Effector memory CD4-positive, alpha-beta T cell (primary cell): ENCODE data around the gene FCER1A.

Experiments used
- DNase-seq, 3 donors: peaks; one replicate each; pipeline ENCODE4 v3.0.0-alpha.2; 2020
- H3K27ac ChIP-seq: 2 replicates; pipeline ENCODE4 v1.7.0; 2013; ENCODE audit warnings: mild to moderate bottlenecking, low read length, moderate library complexity; ENCODE audit not compliant: insufficient read depth, poor library complexity, severe bottlenecking
- H3K27me3 ChIP-seq: replicated peaks from 2 replicates; pipeline ENCODE4 v1.7.0; 2013; ENCODE audit warnings: mild to moderate bottlenecking, low read length; ENCODE audit not compliant: insufficient read depth, control insufficient read depth, poor library complexity, severe bottlenecking
- H3K36me3 ChIP-seq: 2 replicates; pipeline ENCODE4 v1.7.0; 2013; ENCODE audit warnings: mild to moderate bottlenecking, low read length, moderate library complexity; ENCODE audit not compliant: control insufficient read depth, insufficient read depth
- H3K4me1 ChIP-seq: 2 replicates; pipeline ENCODE4 v1.7.0; 2013; ENCODE audit warnings: low read length, mild to moderate bottlenecking; ENCODE audit not compliant: control insufficient read depth, insufficient read depth, poor library complexity, severe bottlenecking
- H3K4me3 ChIP-seq: 2 replicates; pipeline ENCODE4 v1.7.0; 2013; ENCODE audit warnings: low read length, low read depth, mild to moderate bottlenecking; ENCODE audit not compliant: insufficient read depth, poor library complexity, severe bottlenecking
- H3K9me3 ChIP-seq: 2 replicates; pipeline ENCODE4 v1.7.0; 2013; ENCODE audit warnings: mild to moderate bottlenecking, low read length, moderate library complexity; ENCODE audit not compliant: control insufficient read depth

Gene FCER1A

DNA sequence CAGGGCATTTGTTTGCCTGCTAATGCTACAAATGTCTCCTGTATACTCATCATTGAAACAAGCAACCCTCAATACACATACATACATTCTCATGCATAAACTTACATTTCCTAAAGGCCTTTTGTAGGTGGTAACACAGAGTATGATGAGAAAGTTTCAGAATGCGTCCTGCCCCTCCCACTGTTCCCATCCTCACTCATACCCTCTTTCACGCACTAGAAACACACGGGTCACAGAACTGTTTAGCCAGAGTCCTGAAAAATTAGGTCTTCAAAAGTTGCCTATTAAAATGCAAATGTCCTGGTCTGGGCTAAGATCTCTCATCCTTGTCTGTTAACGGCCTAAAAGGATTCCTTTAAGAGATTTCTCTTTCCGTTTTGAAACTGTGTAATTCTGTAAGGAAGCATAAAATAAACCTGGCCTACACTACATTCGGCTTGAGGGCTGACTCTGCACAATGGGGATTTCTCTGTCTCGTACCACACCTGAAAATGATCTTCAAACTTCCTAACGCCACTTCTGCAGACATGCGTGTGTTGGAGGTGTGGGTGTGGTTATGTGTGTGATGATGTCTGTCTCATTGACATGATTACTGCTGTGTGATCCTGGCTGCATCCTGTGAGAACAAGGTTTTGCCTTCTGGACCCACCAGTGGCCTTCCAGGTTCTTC is 5.3 kb upstream of the FCER1A start:
- Histone ChIP-seq H3K27me3 (no peaks in the 10 kb centered on the region), H3K4me3 (no peak overlapping the region), H3K27ac (no peak overlapping the region), H3K9me3 (no peaks in the 10 kb centered on the region), H3K36me3 (no peaks in the 10 kb centered on the region), H3K4me1 (no peaks in the 10 kb centered on the region)
- no peak for DNase-seq

DNA sequence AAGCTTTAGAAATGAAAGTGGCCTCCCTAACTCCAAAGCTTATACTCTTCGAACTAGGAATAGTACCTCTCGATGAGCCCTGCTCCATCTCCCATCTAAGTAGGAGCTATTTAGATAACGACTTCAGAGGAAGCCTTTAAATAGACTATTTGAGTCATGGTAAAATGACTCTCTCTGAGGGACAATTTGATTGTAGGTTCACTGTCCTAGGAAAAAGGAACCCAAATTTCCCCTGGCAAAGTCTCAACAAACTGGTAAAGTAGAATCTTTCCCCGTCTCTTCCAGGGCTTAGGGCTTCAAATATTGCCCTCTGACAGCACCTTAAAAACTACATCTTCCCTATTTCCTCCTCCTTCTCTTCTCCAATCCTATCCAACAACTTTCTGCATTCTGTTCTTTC is 2.0 kb upstream of the FCER1A start:
- Histone ChIP-seq H3K4me1 (no peaks in the 10 kb centered on the region), H3K9me3 (no peaks in the 10 kb centered on the region), H3K27ac (no peak overlapping the region), H3K4me3 (no peak overlapping the region), H3K27me3 (no peaks in the 10 kb centered on the region), H3K36me3 (no peaks in the 10 kb centered on the region)
- DNase-seq = no peak

DNA sequence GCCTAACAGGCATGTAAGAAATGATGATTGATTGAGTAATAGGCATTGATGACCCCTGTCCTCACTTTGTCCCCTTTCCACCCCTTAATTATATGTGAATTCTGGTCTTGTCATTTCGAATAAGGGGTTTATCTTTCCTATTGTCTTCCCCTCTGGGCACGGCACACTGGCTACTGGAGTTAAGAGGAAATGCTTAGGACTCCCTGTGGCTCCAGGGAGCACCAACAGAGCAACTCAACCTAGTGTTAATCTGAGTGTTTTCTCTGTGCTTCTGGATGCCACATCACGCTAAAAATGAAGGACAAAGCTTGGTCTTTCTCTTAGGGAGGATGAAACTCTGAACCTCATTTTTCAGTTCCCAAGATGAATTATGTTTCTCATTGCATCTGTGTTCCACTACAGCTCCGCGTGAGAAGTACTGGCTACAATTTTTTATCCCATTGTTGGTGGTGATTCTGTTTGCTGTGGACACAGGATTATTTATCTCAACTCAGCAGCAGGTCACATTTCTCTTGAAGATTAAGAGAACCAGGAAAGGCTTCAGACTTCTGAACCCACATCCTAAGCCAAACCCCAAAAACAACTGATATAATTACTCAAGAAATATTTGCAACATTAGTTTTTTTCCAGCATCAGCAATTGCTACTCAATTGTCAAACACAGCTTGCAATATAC is 5.3 kb downstream of the FCER1A start:
- Histone ChIP-seq H3K4me3 (no peak overlapping the region), H3K9me3 (no peaks in the 10 kb centered on the region), H3K4me1 (no peaks in the 10 kb centered on the region), H3K36me3 (no peaks in the 10 kb centered on the region), H3K27ac (no peak overlapping the region), H3K27me3 (no peaks in the 10 kb centered on the region)
- no peak for DNase-seq

DNA sequence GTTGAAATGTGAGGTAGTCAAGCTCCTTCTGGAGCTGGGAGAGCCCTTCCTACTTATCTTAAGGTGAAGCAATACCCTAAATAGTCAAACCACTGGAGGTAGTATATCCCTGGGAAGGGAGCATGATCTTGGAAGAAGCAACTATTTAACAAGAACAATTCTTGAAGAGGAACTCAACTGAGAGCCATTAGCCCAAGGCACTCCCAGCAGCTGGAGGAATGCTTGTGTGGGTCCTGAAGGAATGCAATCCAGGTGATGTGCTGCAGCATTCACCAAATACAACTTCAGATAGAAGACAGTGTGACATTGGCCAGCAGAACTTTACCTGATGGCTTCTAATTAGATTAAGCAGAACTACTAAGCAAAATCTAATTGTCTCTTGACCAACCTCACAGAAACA is 9.5 kb downstream of the FCER1A start:
- no peak for DNase-seq
- Histone ChIP-seq H3K4me1 (no peaks in the 10 kb centered on the region), H3K4me3 (no peak overlapping the region), H3K9me3 (no peaks in the 10 kb centered on the region), H3K27ac (no peak overlapping the region), H3K27me3 (no peaks in the 10 kb centered on the region), H3K36me3 (no peaks in the 10 kb centered on the region)

DNA sequence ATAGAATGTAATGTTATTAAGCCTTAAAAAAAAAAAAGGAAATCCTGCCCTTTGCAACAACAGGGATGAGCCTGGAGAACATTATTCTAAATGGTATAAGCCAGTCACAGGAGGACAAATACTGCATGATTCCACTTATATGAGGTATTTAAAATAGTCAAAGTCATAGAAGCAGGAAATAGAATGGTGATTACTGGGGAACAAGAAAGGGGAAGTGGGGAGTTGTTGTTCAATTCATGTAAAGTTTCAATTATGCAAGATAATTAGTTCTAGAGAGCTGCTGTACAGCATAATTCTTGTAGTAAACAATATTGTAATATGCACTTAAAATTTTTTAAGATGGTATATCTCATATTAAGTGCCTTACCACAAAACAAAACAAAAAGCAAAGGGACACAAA is 13.2 kb downstream of the FCER1A start:
- Histone ChIP-seq H3K4me1 (no peaks in the 10 kb centered on the region), H3K27me3 (no peaks in the 10 kb centered on the region), H3K36me3 (no peaks in the 10 kb centered on the region), H3K9me3 (no peaks in the 10 kb centered on the region), H3K27ac (no peak overlapping the region), H3K4me3 (no peak overlapping the region)
- DNase-seq = no peak

DNA sequence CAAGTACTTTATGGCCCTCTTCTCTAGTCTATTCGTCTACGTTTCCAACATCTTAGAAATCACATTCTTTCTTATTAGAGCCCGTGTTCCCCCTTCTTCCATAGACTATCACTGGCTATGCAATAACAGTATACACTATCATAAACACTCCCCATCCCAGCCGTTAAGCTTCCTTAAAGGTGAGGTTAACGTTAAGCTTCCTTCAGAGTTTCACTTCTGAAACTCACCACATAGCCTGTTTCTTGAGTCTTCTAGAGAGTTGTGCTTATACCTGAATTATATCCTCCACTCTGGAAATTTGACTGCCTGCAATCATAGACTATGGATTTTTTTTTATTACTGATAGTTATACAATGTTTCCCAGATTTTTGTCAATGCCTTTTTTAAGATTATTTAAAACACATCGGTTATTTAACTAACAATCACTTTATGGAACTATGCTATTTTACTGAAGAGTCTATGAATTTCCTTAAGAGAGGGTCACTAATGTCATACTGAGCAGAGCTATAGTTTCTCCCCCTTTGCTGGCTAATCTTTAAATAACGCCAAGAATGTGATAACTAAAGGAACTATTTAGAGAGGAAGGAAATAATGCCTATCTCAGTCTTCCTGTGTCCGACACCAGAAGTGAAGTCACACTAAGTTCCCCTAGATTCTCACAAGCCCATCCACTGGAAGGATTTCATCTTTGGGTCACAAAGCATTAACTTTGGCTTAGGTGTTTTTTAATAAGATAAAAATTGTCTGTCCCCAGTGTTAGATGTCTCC is 16.8 kb downstream of the FCER1A start:
- Histone ChIP-seq H3K27ac (no peak overlapping the region), H3K4me1 (no peaks in the 10 kb centered on the region), H3K36me3 (no peaks in the 10 kb centered on the region), H3K27me3 (no peaks in the 10 kb centered on the region), H3K4me3 (no peak overlapping the region), H3K9me3 (no peaks in the 10 kb centered on the region)
- DNase-seq = no peak

DNA sequence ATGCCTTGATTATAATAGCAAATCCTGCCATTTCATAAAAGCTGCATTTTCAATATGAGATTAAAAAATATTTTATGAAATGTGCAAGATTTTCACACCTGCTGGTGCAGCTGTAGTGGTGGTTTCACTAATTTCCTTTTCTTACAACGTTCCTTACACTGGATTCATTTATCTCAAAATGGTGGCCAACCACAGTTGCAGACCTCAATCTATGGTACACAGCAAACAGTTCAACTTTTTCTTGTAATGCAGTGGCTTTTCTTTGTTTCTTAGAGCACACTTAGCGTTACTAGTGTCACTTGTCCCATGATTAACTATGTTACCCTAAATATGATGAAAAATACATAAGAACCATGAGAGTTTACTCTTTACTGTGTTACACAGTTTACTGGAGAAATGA is 32.7 kb downstream of the FCER1A start:
- Histone ChIP-seq H3K27ac (no peak overlapping the region), H3K36me3 (no peaks in the 10 kb centered on the region), H3K4me3 (no peak overlapping the region), H3K9me3 (no peaks in the 10 kb centered on the region), H3K4me1 (no peaks in the 10 kb centered on the region), H3K27me3 (no peaks in the 10 kb centered on the region)
- no peak for DNase-seq

DNA sequence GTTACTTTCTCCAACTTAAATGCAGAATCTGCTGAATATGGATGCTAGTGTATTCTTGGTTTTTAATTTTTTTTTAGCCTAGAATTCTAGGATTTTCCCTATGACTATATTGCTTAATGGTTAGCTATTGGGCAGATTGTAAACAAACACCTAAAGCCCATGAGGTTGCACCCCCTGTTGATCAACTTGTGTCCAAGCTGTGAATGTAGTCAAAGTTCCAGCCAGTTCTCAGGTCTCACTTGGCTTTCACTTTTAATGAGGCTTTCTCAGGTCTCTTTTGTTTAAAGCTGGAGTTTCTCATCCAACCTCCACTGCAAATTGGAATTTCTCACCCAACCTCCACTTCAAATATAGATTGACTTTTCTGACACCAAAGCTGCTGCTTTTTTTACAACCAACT is 35.9 kb downstream of the FCER1A start:
- H3K4me3 ChIP-seq = no peak overlapping the region
- H3K4me1 ChIP-seq = no peaks in the 10 kb centered on the region
- no peaks in the 10 kb centered on the region for H3K9me3 ChIP-seq
- no peaks in the 10 kb centered on the region for H3K36me3 ChIP-seq
- no peak overlapping the region for H3K27ac ChIP-seq
- no peaks in the 10 kb centered on the region for H3K27me3 ChIP-seq
- no peak for DNase-seq

DNA sequence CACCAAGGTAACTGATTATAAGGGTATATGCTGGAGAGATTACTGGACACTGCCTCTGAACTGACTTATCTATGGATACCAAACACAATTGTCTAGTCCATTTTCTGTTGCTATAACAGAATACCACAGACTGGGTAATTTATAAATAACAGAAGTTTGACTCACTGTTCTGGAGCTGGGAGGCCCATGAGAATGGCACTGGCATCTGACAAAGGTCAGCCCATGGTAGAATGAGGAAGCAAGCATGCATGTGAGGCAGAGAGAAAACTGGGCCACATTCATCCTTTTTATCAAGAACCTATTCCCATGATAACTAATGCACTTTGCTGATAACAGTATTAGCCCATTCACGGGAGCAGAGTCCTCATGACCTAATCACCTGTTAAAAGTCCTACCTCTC is 37.4 kb downstream of the FCER1A start:
- H3K36me3 ChIP-seq = no peaks in the 10 kb centered on the region
- DNase-seq = no peak

DNA sequence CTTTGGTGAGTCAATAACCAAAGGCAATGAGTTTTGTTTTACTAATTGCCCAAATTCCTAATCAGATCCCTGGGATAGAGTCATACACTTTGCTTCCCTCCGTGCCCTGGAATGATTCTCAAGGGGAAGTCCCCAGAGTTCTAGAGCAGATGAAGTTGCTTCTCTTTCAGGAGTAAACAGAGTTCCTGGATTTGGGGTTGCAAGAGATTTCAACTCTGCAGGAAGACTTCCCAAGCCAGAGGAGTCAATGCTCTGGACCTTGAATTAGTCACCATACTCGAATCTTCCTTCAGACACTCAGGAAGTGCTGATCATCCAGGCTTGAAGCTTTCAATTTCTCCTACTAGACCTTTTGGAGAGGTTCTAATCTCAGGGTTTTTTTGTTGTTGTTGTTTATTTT is 39.6 kb downstream of the FCER1A start:
- Histone ChIP-seq H3K27ac (no peak overlapping the region), H3K36me3 (no peaks in the 10 kb centered on the region), H3K4me3 (no peak overlapping the region), H3K4me1 (no peaks in the 10 kb centered on the region), H3K27me3 (no peaks in the 10 kb centered on the region), H3K9me3 (no peaks in the 10 kb centered on the region)
- no peak for DNase-seq

More for the DNA sequence above, 37.4 kb downstream of the FCER1A start:
- H3K27ac ChIP-seq = no peak overlapping the region
- no peaks in the 10 kb centered on the region for H3K4me1 ChIP-seq
- no peaks in the 10 kb centered on the region for H3K9me3 ChIP-seq
- H3K27me3 ChIP-seq = no peaks in the 10 kb centered on the region
- H3K4me3 ChIP-seq = no peak overlapping the region
